ENCODE results near the gene BAK1. TPM values are rescaled to one million over a fixed set of nuclear protein-coding genes. Genes with fewer than 3 reads are reported as not detected.
A peak's percentile ranks its signal among the peaks of the same experiment; 100 is the strongest.

Gene BAK1
- total and polyA plus RNA-seq, 5 donors from 2014 or later: 38.1 to 66.3 (median 47.0) TPM

DNA sequence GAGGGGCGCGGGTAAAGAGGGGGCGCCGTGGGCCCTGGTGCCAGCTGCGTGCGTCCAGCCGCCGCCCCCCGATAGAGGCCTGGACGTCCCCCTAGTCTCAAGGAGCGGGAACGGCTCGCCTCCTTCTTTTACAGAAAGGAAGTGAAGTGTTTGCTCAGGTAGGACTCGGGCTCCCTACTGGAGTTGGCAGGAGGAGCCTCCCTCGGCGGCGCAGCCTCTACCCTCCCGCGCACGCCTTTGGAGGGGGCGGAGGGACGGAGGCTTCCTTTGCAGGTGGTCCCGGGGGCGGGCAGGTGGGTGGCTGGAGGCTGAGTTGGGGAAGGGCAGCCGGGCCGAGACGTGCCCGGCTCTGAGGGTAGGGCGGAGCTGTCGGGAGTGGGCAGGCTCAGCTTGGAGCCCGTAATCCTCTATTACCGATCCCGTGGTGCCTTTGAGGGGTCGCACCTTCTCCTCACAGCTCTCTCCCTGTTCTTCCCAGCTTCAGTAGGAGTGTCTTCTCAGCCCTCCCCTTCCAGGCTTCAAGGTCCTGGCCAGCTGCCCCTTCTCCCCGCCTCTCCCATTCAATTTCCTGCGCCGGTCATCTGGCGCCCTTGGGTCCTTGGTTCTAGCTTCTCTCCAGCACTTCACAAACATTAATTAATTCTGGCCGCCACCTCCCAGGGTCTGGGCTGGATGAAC lies 41.8 kb upstream of the BAK1 start:
- peak overlapping the region; percentile 76 for H3K27ac ChIP-seq (ENCODE audit: insufficient read depth, low read length, poor library complexity, severe bottlenecking)
- ATAC-seq (ENCODE audit: low read depth in 2 of 2): peak; percentile 8 to 26
- Mint-ChIP-seq H3K27me3 (no peaks in the 10 kb centered on the region), H3K9me3 (no peaks in the 10 kb centered on the region), H3K4me1 (peaks cover 9 to 62% (median 26%) of the 10 kb centered on the region in 4 donors), H3K27ac (peak overlapping the region; percentile 90 to 95 (median 92)), H3K36me3 (no peaks in the 10 kb centered on the region), H3K4me3 (peak overlapping the region; percentile 90 to 98 (median 92))
- no peaks in the 10 kb centered on the region for H3K27me3 ChIP-seq (ENCODE audit: control insufficient read depth, insufficient read depth, low read length)
- H3K36me3 ChIP-seq (ENCODE audit: control insufficient read depth, insufficient read depth, low read length): no peaks in the 10 kb centered on the region
- no peaks in the 10 kb centered on the region for H3K9me3 ChIP-seq (ENCODE audit: control insufficient read depth in 2 of 2, low read length in 2 of 2)
- peaks cover 42% of the 10 kb centered on the region for H3K4me1 ChIP-seq (ENCODE audit: control insufficient read depth, insufficient read depth, low read length, poor library complexity, severe bottlenecking)
- peak overlapping the region; percentile 61 for H3K4me3 ChIP-seq (ENCODE audit: low read depth, low read length)
- peak in 2 of 3 donors; percentile 34 to 48 for DNase-seq

GRCh38 chr6:33620856-33621710 lies 41.0 kb upstream of the BAK1 start, which contains the start of gene ITPR3:
Gene ITPR3, plus strand, starts transcription at chr6:33621322. Its CDS starts 281 bp downstream, at chr6:33621603.
- H3K9me3 ChIP-seq (ENCODE audit: control insufficient read depth in 2 of 2, low read length in 2 of 2): no peaks in the 10 kb centered on the region
- H3K27me3 ChIP-seq (ENCODE audit: control insufficient read depth, insufficient read depth, low read length): no peaks in the 10 kb centered on the region
- ATAC-seq (ENCODE audit: low read depth in 2 of 2): peak; percentile 90 to 91
- H3K27ac ChIP-seq (ENCODE audit: insufficient read depth, low read length, poor library complexity, severe bottlenecking): peak within 1 kb of the TSS; percentile 76
- peak within 1 kb of the TSS; percentile 93 for H3K4me3 ChIP-seq (ENCODE audit: low read depth, low read length)
- Mint-ChIP-seq H3K27me3 (peaks cover 5% of the 10 kb centered on the region), H3K4me3 (peak within 1 kb of the TSS; percentile 93 to 99 (median 95)), H3K27ac (peak within 1 kb of the TSS; percentile 92 to 96 (median 95)), H3K9me3 (no peaks in the 10 kb centered on the region), H3K4me1 (peaks cover 9 to 58% (median 26%) of the 10 kb centered on the region in 4 donors), H3K36me3 (no peaks in the 10 kb centered on the region)
- H3K4me1 ChIP-seq (ENCODE audit: control insufficient read depth, insufficient read depth, low read length, poor library complexity, severe bottlenecking): peaks cover 42% of the 10 kb centered on the region
- no peaks in the 10 kb centered on the region for H3K36me3 ChIP-seq (ENCODE audit: control insufficient read depth, insufficient read depth, low read length)
- peak; percentile 74 to 92 (median 80) for DNase-seq

GRCh38 chr6:33620158-33620855 lies 40.2 kb upstream of the BAK1 start:
- no peaks in the 10 kb centered on the region for H3K9me3 ChIP-seq (ENCODE audit: control insufficient read depth in 2 of 2, low read length in 2 of 2)
- no peaks in the 10 kb centered on the region for H3K36me3 ChIP-seq (ENCODE audit: control insufficient read depth, insufficient read depth, low read length)
- peaks cover 5% of the 10 kb centered on the region for H3K27me3 Mint-ChIP-seq
- peak; percentile 11 to 61 (median 24) for DNase-seq
- H3K36me3 Mint-ChIP-seq: no peaks in the 10 kb centered on the region
- peak overlapping the region; percentile 93 for H3K4me3 ChIP-seq (ENCODE audit: low read depth, low read length)
- H3K27me3 ChIP-seq (ENCODE audit: control insufficient read depth, insufficient read depth, low read length): no peaks in the 10 kb centered on the region
- peak overlapping the region; percentile 69 for H3K27ac ChIP-seq (ENCODE audit: insufficient read depth, low read length, poor library complexity, severe bottlenecking)
- H3K4me1 Mint-ChIP-seq: peaks cover 9 to 51% (median 26%) of the 10 kb centered on the region in 4 donors
- no peaks in the 10 kb centered on the region for H3K9me3 Mint-ChIP-seq
- H3K27ac Mint-ChIP-seq: peak overlapping the region; percentile 91 to 96 (median 95)
- peak overlapping the region; percentile 93 to 99 (median 95) for H3K4me3 Mint-ChIP-seq
- no peak for ATAC-seq (ENCODE audit: low read depth in 2 of 2)
- H3K4me1 ChIP-seq (ENCODE audit: control insufficient read depth, insufficient read depth, low read length, poor library complexity, severe bottlenecking): peaks cover 42% of the 10 kb centered on the region

DNA sequence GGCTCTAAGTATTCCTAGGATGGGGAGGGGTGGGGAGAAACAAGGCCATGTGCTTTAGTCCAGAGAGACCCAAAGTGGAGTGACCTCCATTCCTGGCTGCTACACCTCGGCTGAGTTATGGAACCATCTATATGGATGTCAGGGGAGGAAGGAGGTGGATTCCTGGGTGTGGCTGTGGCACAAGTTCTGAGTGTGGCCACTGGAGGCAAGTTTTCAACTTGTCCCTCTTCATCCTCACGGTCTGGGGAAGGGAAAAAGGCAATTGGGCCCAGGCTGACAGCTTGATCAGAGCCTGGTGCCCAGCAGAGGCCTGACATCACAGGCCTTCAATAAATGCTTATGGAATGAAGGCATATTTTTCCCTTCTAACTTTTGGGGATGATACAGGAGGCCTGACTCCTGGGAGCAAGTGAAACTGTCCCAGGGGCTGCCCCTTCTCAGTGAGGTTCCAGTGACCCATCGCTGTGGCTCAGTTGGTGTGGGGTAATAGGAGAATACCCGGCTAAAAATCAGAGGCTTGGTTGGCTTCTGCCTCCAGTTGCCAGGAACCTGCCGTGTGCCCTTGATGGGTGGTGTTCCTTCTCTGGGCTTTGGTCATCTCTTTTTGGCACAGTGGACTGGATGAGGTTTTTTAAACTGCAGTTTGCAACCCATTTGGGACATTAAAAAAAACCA lies 39.2 kb upstream of the BAK1 start:
- H3K36me3 Mint-ChIP-seq: no peaks in the 10 kb centered on the region
- DNase-seq (no peak), ATAC-seq (ENCODE audit: low read depth in 2 of 2) (no peak)
- no peaks in the 10 kb centered on the region for H3K9me3 Mint-ChIP-seq
- H3K4me1 Mint-ChIP-seq: peaks cover 9 to 42% (median 23%) of the 10 kb centered on the region in 4 donors
- Histone ChIP-seq H3K27me3 (ENCODE audit: control insufficient read depth, insufficient read depth, low read length) (no peaks in the 10 kb centered on the region), H3K4me3 (ENCODE audit: low read depth, low read length) (peak overlapping the region; percentile 93), H3K4me1 (ENCODE audit: control insufficient read depth, insufficient read depth, low read length, poor library complexity, severe bottlenecking) (peaks cover 37% of the 10 kb centered on the region), H3K9me3 (ENCODE audit: control insufficient read depth in 2 of 2, low read length in 2 of 2) (no peaks in the 10 kb centered on the region), H3K36me3 (ENCODE audit: control insufficient read depth, insufficient read depth, low read length) (no peaks in the 10 kb centered on the region), H3K27ac (ENCODE audit: insufficient read depth, low read length, poor library complexity, severe bottlenecking) (peak overlapping the region; percentile 69)
- H3K27me3 Mint-ChIP-seq: peaks cover 5% of the 10 kb centered on the region
- H3K4me3 Mint-ChIP-seq: peak overlapping the region; percentile 93 to 99 (median 95)
- peak overlapping the region; percentile 91 to 96 (median 95) for H3K27ac Mint-ChIP-seq

- H3K27me3 ChIP-seq (ENCODE audit: control insufficient read depth, insufficient read depth, low read length): no peaks in the 10 kb centered on the region
- Mint-ChIP-seq H3K4me1 (peaks cover 6 to 19% (median 9%) of the 10 kb centered on the region in 4 donors), H3K27me3 (peaks cover 5% of the 10 kb centered on the region), H3K27ac (no peak overlapping the region), H3K9me3 (peaks cover 0 to 2% (median 0%) of the 10 kb centered on the region in 7 donors), H3K4me3 (peak overlapping the region in 1 of 4 donors; percentile 73), H3K36me3 (no peaks in the 10 kb centered on the region)
- no peak overlapping the region for H3K4me3 ChIP-seq (ENCODE audit: low read depth, low read length)
- peaks cover 13% of the 10 kb centered on the region for H3K4me1 ChIP-seq (ENCODE audit: control insufficient read depth, insufficient read depth, low read length, poor library complexity, severe bottlenecking)
- ATAC-seq (ENCODE audit: low read depth in 2 of 2): no peak
- DNase-seq: no peak
- no peaks in the 10 kb centered on the region for H3K9me3 ChIP-seq (ENCODE audit: control insufficient read depth in 2 of 2, low read length in 2 of 2)
- H3K27ac ChIP-seq (ENCODE audit: insufficient read depth, low read length, poor library complexity, severe bottlenecking): no peak overlapping the region
- H3K36me3 ChIP-seq (ENCODE audit: control insufficient read depth, insufficient read depth, low read length): no peaks in the 10 kb centered on the region
Measured at GRCh38 chr6:33616913-33617312, 36.8 kb upstream of the BAK1 start.

DNA sequence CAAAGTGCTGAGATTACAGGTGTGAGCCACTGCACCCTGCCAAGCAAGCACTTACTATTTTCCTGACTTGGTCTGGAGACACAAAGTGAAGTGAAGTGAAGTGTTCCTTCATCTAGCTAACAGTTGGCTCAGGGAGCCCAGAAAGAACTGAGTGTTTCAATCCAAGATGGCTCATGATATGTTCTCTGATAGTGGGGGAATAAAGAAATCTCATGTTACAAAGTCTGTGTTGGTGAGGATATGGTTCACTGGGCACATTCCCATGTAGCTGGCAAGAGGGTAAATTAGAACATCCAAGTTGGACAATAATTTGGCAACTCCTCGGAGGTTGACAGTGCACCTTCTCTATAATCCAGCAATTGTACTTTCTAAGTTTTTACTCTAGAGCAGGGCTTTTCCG lies 36.0 kb upstream of the BAK1 start:
- Mint-ChIP-seq H3K4me1 (peaks cover 6 to 19% (median 9%) of the 10 kb centered on the region in 4 donors), H3K9me3 (peaks cover 0 to 2% (median 0%) of the 10 kb centered on the region in 7 donors), H3K27ac (no peak overlapping the region), H3K36me3 (no peaks in the 10 kb centered on the region), H3K4me3 (peak overlapping the region in 1 of 4 donors; percentile 18), H3K27me3 (peaks cover 5% of the 10 kb centered on the region)
- peaks cover 11% of the 10 kb centered on the region for H3K4me1 ChIP-seq (ENCODE audit: control insufficient read depth, insufficient read depth, low read length, poor library complexity, severe bottlenecking)
- no peaks in the 10 kb centered on the region for H3K27me3 ChIP-seq (ENCODE audit: control insufficient read depth, insufficient read depth, low read length)
- DNase-seq: no peak
- ATAC-seq (ENCODE audit: low read depth in 2 of 2): no peak
- H3K36me3 ChIP-seq (ENCODE audit: control insufficient read depth, insufficient read depth, low read length): no peaks in the 10 kb centered on the region
- H3K27ac ChIP-seq (ENCODE audit: insufficient read depth, low read length, poor library complexity, severe bottlenecking): no peak overlapping the region
- no peaks in the 10 kb centered on the region for H3K9me3 ChIP-seq (ENCODE audit: control insufficient read depth in 2 of 2, low read length in 2 of 2)
- H3K4me3 ChIP-seq (ENCODE audit: low read depth, low read length): no peak overlapping the region

GRCh38 chr6:33613795-33614168 lies 33.7 kb upstream of the BAK1 start:
- no peak overlapping the region for H3K27ac ChIP-seq (ENCODE audit: insufficient read depth, low read length, poor library complexity, severe bottlenecking)
- H3K27ac Mint-ChIP-seq: no peak overlapping the region

More at GRCh38 chr6:33613795-33614168, 33.7 kb upstream of the BAK1 start:
- no peak overlapping the region for H3K4me3 Mint-ChIP-seq
- peaks cover 0 to 2% (median 0%) of the 10 kb centered on the region in 7 donors for H3K9me3 Mint-ChIP-seq
- no peaks in the 10 kb centered on the region for H3K36me3 Mint-ChIP-seq
- Histone ChIP-seq H3K27me3 (ENCODE audit: control insufficient read depth, insufficient read depth, low read length) (no peaks in the 10 kb centered on the region), H3K9me3 (ENCODE audit: control insufficient read depth in 2 of 2, low read length in 2 of 2) (no peaks in the 10 kb centered on the region), H3K4me3 (ENCODE audit: low read depth, low read length) (no peak overlapping the region), H3K4me1 (ENCODE audit: control insufficient read depth, insufficient read depth, low read length, poor library complexity, severe bottlenecking) (no peaks in the 10 kb centered on the region), H3K36me3 (ENCODE audit: control insufficient read depth, insufficient read depth, low read length) (no peaks in the 10 kb centered on the region)
- ATAC-seq (ENCODE audit: low read depth in 2 of 2) (no peak), DNase-seq (no peak)
- peaks cover 0 to 2% (median 0%) of the 10 kb centered on the region in 4 donors for H3K4me1 Mint-ChIP-seq
- H3K27me3 Mint-ChIP-seq: peaks cover 5% of the 10 kb centered on the region
